ENCODE results near the gene TRIM60.
"Not testable (repeated sequence)": the region's sequence is repeated elsewhere in the genome, so short reads cannot be mapped to it uniquely, and the experiment has no call there.

The TRIM60 gene
- 0 to 0.07 (median 0) reads per million in 18 experiments for total RNA-seq

- DNase-seq, result no peak
These were observed at the start of gene TRIM60 for GRCh38 chr4:165031436-165032211. Gene TRIM60 (plus strand): TSS chr4:165031999. CDS start chr4:165040073, 8,074 bp downstream.

GRCh38 chr4:164989471-164989870 is 42.3 kb upstream of the TRIM60 start:
- no peak for DNase-seq

DNA sequence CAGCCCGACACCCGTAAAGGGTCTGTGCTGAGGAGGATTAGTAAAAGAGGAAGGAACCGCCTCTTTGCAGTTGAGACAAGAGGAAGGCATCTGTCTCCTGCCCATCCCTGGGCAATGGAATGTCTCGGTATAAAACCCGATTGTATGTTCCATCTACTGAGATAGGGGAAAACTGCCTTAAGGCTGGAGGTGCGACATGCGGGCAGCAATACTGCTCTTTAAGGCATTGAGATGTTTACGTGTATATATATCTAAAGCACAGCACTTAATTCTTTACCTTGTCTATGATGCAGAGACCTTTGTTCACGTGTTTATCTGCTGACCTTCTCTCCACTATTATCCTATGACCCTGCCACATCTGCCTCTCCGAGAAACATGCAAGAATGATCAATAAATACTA is 41.0 kb upstream of the TRIM60 start:
- DNase-seq, result not testable (repeated sequence)

GRCh38 chr4:164996123-164996522 is 35.7 kb upstream of the TRIM60 start:
- not testable (repeated sequence) for DNase-seq

GRCh38 chr4:164997324-164997723 is 34.5 kb upstream of the TRIM60 start:
- no peak for DNase-seq

DNA sequence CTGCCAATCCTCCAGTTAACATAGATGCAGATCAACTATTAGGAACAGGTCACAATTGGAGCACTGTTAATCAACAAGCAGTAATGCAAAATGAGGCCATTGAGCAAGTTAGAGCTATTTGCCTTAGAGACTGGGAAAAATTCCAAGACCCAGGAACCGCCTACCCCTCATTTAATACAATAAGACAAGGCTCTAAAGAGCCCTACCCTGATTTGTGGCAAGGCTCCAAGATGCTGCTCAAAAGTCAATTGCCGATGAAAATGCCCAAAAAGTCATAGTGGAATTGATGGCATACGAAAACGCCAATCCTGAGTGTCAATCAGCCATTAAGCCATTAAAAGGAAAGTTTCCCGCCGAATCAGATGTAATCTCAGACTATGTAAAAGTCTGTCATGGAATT is 33.9 kb upstream of the TRIM60 start:
- no peak for DNase-seq

DNA sequence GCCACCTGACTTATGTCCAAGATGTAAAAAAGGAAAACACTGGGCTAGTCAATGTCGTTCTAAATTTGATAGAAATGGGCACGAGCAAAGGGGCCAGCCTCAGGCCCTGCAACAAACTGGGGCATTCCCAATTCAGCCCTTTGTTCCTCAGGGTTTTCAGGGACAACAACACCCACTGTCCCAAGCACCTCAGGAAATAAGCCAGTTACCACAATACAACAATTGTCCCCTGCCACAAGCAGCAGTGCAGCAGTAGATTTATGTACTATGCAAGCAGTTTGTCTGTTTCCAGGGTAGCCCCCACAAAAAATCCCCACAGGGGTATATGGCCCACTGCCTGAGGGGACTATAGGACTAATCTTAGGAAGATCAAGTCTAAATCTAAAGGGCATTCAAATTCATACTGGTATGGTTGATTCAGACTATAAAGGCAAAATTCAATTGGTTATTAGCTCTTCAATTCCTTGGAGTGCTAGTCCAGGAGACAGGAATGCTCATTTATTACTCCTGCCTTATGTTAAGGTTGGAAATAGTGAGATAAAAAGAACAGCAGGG is 33.2 kb upstream of the TRIM60 start:
- DNase-seq, result not testable (repeated sequence)

DNA sequence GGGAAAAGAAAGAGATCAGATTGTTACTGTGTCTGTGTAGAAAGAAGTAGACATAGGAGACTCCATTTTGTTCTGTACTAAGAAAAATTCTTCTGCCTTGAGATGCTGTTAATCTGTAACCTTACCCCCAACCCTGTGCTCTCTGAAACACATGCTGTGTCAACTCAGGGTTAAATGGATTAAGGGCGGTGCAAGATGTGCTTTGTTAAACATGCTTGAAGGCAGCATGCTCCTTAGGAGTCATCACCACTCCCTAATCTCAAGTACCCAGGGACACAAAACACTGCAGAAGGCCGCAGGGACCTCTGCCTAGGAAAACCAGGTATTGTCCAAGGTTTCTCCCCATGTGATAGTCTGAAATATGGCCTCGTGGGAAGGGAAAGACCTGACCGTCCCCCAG is 29.8 kb upstream of the TRIM60 start:
- DNase-seq, result not testable (repeated sequence)

GRCh38 chr4:165005352-165005925 is 26.4 kb upstream of the TRIM60 start:
- DNase-seq, result no peak

GRCh38 chr4:165006456-165006855 is 25.3 kb upstream of the TRIM60 start:
- no peak for DNase-seq

GRCh38 chr4:165006886-165007285 is 24.9 kb upstream of the TRIM60 start:
- DNase-seq, result no peak

DNA sequence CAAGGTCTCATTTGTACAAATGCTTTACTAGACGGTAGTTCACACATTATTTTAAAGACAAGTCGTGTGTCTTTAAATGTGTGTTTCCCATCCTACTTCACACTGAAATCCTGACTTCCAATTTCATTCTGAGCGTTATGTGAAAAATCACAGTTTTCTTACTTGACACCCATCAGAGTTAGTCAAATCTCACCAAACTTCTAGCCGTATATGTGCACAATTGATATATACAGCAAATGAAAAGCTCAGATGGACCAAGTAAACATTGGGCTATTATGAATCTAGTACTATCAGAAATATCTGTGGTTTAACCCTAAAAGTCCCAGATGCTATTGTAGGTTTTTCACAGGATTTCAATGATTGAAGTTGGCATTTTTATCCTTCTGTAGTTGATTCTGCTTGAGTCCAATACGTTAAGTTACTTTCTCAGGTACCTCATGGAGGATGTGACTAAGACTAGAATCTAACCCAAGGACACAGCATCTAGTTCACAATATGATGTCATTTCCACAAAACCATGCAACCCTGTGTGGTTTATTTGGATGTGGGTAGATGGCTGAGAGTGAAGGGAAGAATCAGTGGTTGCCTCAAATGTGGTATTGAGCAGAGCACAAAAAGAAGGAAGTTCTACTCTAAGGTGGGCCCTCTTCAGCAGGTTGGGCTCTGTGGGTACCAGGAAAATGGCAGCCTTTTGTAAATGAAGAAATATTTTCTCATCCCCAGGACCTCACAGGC is 22.1 kb upstream of the TRIM60 start:
- no peak for DNase-seq

GRCh38 chr4:165010487-165010886 is 21.3 kb upstream of the TRIM60 start:
- no peak for DNase-seq

- no peak for DNase-seq
These were observed 20.8 kb upstream of the TRIM60 start for GRCh38 chr4:165010991-165011390.

GRCh38 chr4:165011403-165011802 is 20.4 kb upstream of the TRIM60 start:
- no peak for DNase-seq

- no peak for DNase-seq
These were observed 18.1 kb upstream of the TRIM60 start for GRCh38 chr4:165013691-165014090.

DNA sequence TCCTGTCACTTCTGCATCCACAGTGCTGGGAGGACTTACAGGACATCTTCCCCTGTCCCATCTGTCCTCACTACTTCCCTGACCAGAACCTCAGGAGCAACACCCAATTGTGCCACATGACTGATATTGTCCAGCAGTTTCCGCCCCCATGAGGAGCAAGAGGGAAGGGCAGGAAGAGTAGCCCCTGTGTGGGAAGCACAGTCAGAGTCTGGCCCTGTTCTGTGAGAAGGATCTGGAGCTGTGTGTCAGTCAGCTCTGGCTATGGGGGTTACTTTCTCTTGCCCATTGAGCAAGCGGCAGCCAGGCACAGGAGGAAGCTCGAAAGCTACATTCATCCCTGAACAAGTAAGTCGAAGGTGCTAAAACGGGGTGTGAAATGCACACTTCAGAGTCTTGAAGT is 14.8 kb upstream of the TRIM60 start:
- DNase-seq, result no peak

DNA sequence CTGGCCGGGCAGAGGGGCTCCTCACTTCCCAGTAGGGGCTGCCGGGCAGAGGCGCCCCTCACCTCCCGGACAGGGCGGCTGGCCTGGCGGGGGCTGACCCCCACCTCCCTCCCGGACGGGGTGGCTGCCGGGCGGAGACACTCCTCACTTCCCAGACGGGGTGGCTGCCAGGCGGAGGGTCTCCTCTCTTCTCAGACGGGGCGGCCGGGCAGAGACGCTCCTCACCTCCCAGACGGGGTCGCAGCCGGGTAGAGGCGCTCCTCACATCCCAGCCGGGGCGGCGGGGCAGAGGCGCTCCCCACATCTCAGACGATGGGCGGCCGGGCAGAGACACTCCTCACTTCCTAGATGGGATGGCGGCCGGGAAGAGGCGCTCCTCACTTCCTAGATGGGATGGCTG is 11.8 kb upstream of the TRIM60 start:
- not testable (repeated sequence) for DNase-seq

DNA sequence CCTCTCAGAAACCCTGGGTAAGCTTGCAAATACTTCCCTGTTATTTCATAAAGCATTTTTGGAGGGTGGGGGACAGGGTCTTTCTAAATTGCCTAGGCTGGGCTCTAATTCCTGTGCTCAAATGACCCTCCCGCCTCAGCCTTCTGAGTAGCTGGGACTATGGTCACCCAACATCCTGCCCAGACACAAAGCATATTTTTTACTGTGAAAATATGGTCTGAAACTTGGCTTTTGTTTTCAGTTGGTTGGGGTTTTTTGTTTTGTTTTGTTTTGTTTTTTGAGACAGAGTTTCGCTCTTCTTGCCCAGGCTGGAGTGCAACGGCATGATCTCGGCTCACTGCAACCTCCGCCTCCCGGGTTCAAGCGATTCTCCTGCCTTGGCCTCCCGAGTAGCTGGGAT is 6.0 kb upstream of the TRIM60 start:
- not testable (repeated sequence) for DNase-seq

GRCh38 chr4:165027762-165028402 is 3.9 kb upstream of the TRIM60 start:
- DNase-seq, result no peak

DNA sequence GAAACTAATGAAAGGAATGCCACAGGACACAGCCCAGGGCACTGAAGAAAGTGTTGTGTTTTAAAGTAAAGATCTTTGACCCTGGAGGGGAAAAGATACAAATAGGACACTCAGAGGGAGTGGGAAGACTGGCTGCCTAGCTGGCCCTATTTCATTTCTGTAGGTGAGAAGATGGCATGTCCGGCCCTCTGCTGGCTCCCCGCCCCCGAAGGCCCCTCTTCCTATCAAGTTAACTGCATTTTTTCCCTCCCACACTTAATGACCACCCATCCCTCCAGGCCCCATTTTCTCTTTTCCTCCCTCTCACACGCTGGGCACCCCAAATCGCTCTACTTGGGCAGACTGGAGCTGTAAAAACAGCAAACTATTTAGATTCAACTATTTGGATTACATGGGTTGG is 16.4 kb downstream of the TRIM60 start:
- no peak for DNase-seq

- DNase-seq, result no peak
These were observed 20.8 kb downstream of the TRIM60 start for GRCh38 chr4:165052627-165053026.

DNA sequence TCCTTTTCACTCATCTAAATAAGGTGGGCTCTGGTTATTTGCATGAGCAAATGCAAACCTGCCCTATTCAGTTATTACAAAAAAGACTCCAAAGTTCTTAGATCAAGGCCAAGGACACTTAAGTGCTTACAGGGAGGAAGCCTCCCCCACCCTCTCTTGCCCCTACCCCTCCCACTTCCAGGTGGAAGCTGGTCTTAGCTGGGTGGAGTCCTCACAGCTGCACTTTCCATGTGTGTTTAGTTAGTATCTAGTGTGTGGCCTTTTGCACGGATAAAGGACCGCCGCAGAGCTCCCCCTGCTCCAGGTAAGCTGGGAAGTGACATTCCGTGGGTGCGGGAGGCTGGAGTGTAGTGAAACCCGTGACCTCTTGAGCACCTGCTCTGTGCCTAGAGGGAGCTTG is 21.8 kb downstream of the TRIM60 start, which contains the start of gene TRIM75:
Gene TRIM75 (plus strand): TSS at position 222 of the 400 bp plus-strand sequence. CDS start 5,282 bp downstream, outside the sequence.
- no peak for DNase-seq
